HG02678 (cell line): Measurements from ENCODE around the gene NHS.

Experiments
- ATAC-seq: cut with Tn5 transposase; IDR thresholded peaks from one replicate; pipeline ENCODE4 v1.9.1; 2021; ENCODE audit warnings: mild to moderate bottlenecking, moderate library complexity; ENCODE audit not compliant: unreplicated experiment

Gene NHS

GRCh38 chrX:17403972-17404371, 29.0 kb downstream of the NHS start:
- ATAC-seq = no peak

- ATAC-seq = no peak
Observed at GRCh38 chrX:17405225-17405969, 30.4 kb downstream of the NHS start.

- no peak for ATAC-seq
Observed at GRCh38 chrX:17409566-17410290, 34.7 kb downstream of the NHS start.

GRCh38 chrX:17410651-17411050, 35.7 kb downstream of the NHS start:
- ATAC-seq = no peak

- ATAC-seq = no peak
Observed at GRCh38 chrX:17411205-17411604, 36.2 kb downstream of the NHS start.

GRCh38 chrX:17412692-17413091, 37.7 kb downstream of the NHS start:
- no peak for ATAC-seq

GRCh38 chrX:17413228-17413627, 38.2 kb downstream of the NHS start:
- ATAC-seq = no peak

GRCh38 chrX:17414027-17414658, 39.1 kb downstream of the NHS start:
- no peak for ATAC-seq

- ATAC-seq = no peak
Observed at GRCh38 chrX:17414839-17415238, 39.8 kb downstream of the NHS start.

- ATAC-seq = no peak
Observed at GRCh38 chrX:17415242-17415810, 40.3 kb downstream of the NHS start.

- ATAC-seq = no peak
Observed at GRCh38 chrX:17417372-17417771, 42.4 kb downstream of the NHS start.

- no peak for ATAC-seq
Observed at GRCh38 chrX:17425136-17425535, 50.1 kb downstream of the NHS start.

GRCh38 chrX:17425551-17425950, 50.6 kb downstream of the NHS start:
- ATAC-seq = no peak

- no peak for ATAC-seq
Observed at GRCh38 chrX:17431171-17431570, 56.2 kb downstream of the NHS start.

GRCh38 chrX:17432158-17432557, 57.2 kb downstream of the NHS start:
- ATAC-seq = no peak

GRCh38 chrX:17433965-17434364, 59.0 kb downstream of the NHS start:
- ATAC-seq = no peak

- ATAC-seq = no peak
Observed at GRCh38 chrX:17435476-17435875, 60.5 kb downstream of the NHS start.

- ATAC-seq = no peak
Observed at GRCh38 chrX:17438221-17438620, 63.2 kb downstream of the NHS start.

- no peak for ATAC-seq
Observed at GRCh38 chrX:17440258-17440657, 65.3 kb downstream of the NHS start.

- no peak for ATAC-seq
Observed at GRCh38 chrX:17440836-17441235, 65.8 kb downstream of the NHS start.

- ATAC-seq = no peak
Observed at GRCh38 chrX:17441965-17442364, 67.0 kb downstream of the NHS start.

- ATAC-seq = no peak
Observed at GRCh38 chrX:17442898-17443297, 67.9 kb downstream of the NHS start.
